HG02870 (cell line): Measurements from ENCODE around the gene STXBP3.

Experiments used
- ATAC-seq: cut with Tn5 transposase; IDR thresholded peaks from one replicate; pipeline ENCODE4 v1.9.1; 2021; ENCODE audit warnings: mild to moderate bottlenecking, moderate library complexity; ENCODE audit not compliant: unreplicated experiment

Gene STXBP3

GRCh38 chr1:108842525-108843181 is 96.2 kb downstream of the STXBP3 start:
- ATAC-seq = no peak

GRCh38 chr1:108843390-108844137 is 97.1 kb downstream of the STXBP3 start:
- no peak for ATAC-seq

- ATAC-seq = no peak
These were observed 99.0 kb downstream of the STXBP3 start for GRCh38 chr1:108845446-108845845.

- ATAC-seq = no peak
These were observed 99.5 kb downstream of the STXBP3 start for GRCh38 chr1:108845991-108846390.

- no peak for ATAC-seq
These were observed 101.0 kb downstream of the STXBP3 start for GRCh38 chr1:108847494-108847893.

GRCh38 chr1:108848806-108849205 is 102.3 kb downstream of the STXBP3 start:
- ATAC-seq = no peak

GRCh38 chr1:108850929-108851328 is 104.5 kb downstream of the STXBP3 start:
- ATAC-seq = no peak

- no peak for ATAC-seq
These were observed 105.1 kb downstream of the STXBP3 start for GRCh38 chr1:108851567-108851966.

- ATAC-seq = no peak
These were observed 105.9 kb downstream of the STXBP3 start for GRCh38 chr1:108852221-108852975.

- ATAC-seq = no peak
These were observed 107.9 kb downstream of the STXBP3 start for GRCh38 chr1:108854221-108855019.

- ATAC-seq = no peak
These were observed 110.5 kb downstream of the STXBP3 start, which contains the start of gene AKNAD1 for GRCh38 chr1:108856994-108857393. TSS of gene AKNAD1 (minus strand) at chr1:108857094. CDS start at chr1:108852664, 4,430 bp downstream.

- ATAC-seq = no peak
These were observed 111.9 kb downstream of the STXBP3 start for GRCh38 chr1:108858230-108858950.
